K562 (cell line): Measurements from ENCODE around the gene CPLANE2. TPM values are rescaled to one million over a fixed set of nuclear protein-coding genes. Genes with fewer than 3 reads are reported as not detected.

Experiments used
- BACH1 ChIP-seq: fragments of 200-800 bp; sonication (Bioruptor generic); IDR thresholded peaks from 2 replicates; pipeline ENCODE4 v1.6.1; 2016; ENCODE audit warnings: missing genetic modification characterization, missing compliant biosample characterization
- BHLHE40 ChIP-seq: IDR thresholded peaks from 2 replicates; pipeline ENCODE4 v1.6.1; 2011; ENCODE audit warnings: low read length, improper control_type of control experiment
- E4F1 ChIP-seq: fragments of 250-450 bp; sonication (Bioruptor Pico); IDR thresholded peaks from 2 replicates; pipeline ENCODE4 v1.5.0; 2021; ENCODE audit warnings: mild to moderate bottlenecking, borderline replicate concordance
- FUS ChIP-seq: fragments of 200-400 bp; formaldehyde crosslinking; optimal IDR thresholded peaks from 2 replicates; pipeline ENCODE3; 2017; ENCODE audit warnings: low read depth, low read length
- MYNN ChIP-seq, 2 experiments: sonication (generic); formaldehyde crosslinking in 1 of 2; IDR thresholded peaks; 2 replicates each; pipeline versions ENCODE4 v1.5.0 to v1.6.1; 2016 to 2020; ENCODE audit warnings: antibody characterized with exemption in 1 of 2, missing genetic modification reagents in 1 of 2
- NCOA6 ChIP-seq: fragments of 450-650 bp; IDR thresholded peaks from 2 replicates; pipeline ENCODE4 v1.6.1; 2017; ENCODE audit warnings: mild to moderate bottlenecking
- NR2F6 ChIP-seq: fragments of 450-650 bp; formaldehyde crosslinking; IDR thresholded peaks from 2 replicates; pipeline ENCODE4 v1.4.0; 2020; ENCODE audit warnings: mild to moderate bottlenecking
- PML ChIP-seq: IDR thresholded peaks from 2 replicates; pipeline ENCODE4 v1.6.1; 2012; ENCODE audit warnings: low read length, inconsistent platforms
- POLR2A ChIP-seq: fragments of 450-650 bp; conservative IDR thresholded peaks from 2 replicates; pipeline ENCODE4 v1.6.1; 2016
- POLR2B ChIP-seq: fragments of 450-650 bp; IDR thresholded peaks from 2 replicates; pipeline ENCODE4 v1.6.1; 2018; ENCODE audit warnings: low read depth; ENCODE audit not compliant: partially characterized antibody
- RAD51 ChIP-seq: fragments of 450-650 bp; IDR thresholded peaks from 2 replicates; pipeline ENCODE4 v1.7.1; 2016; ENCODE audit warnings: low read depth, mild to moderate bottlenecking, borderline replicate concordance
- REST ChIP-seq, 2 experiments: fragments of 450-650 bp; formaldehyde crosslinking in 1 of 2; IDR thresholded peaks; 2 replicates each; pipeline versions ENCODE4 v1.4.0 to v1.6.1; 2014 to 2020; ENCODE audit warnings: mild to moderate bottlenecking in 2 of 2, borderline replicate concordance in 1 of 2, low read depth in 1 of 2
- SREBF1 ChIP-seq: fragments of 150-350 bp; IDR thresholded peaks from 2 replicates; pipeline ENCODE4 v1.6.1; 2014; ENCODE audit warnings: antibody characterized with exemption, low read depth, low read length, borderline replicate concordance
- ZNF212 ChIP-seq: fragments of 450-650 bp; formaldehyde crosslinking; IDR thresholded peaks from 2 replicates; pipeline ENCODE4 v1.4.0; 2020; ENCODE audit warnings: mild to moderate bottlenecking
- ZNF408 ChIP-seq: fragments of 250-450 bp; sonication (Bioruptor Pico); IDR thresholded peaks from 2 replicates; pipeline ENCODE4 v1.4.0; 2020; ENCODE audit warnings: low read depth, mild to moderate bottlenecking, moderate library complexity
- polyA plus RNA-seq, 8 experiments: library from polyadenylated mRNA; depleted of rRNA in 4 of 8; stranded (reverse) in 5 of 8; unstranded in 3 of 8; fragments of >200 nt; fragmentation: Nextera tagmentation in 2 of 8; fragmentation: Illumina TruSeq in 1 of 8; extraction: Ambion mirVana in 2 of 8; extraction: Trizol in 1 of 8; gene quantifications; 2 replicates each; pipeline versions ENCODE4 v1.2.1 to v1.2.3, GENCODE V29; 2011 to 2014; ENCODE audit warnings: inconsistent platforms in 1 of 8, missing spikeins in 1 of 8
- total RNA-seq, 7 experiments: library from RNA; depleted of rRNA in 6 of 7; stranded (reverse); fragments of >200 nt in 6 of 7; fragmentation: Illumina TruSeq in 2 of 7; extraction: Trizol in 2 of 7; gene quantifications; 2 replicates each; pipeline versions ENCODE4 v1.2.1 to v1.2.3, GENCODE V29; 2011 to 2021; ENCODE audit warnings: low replicate concordance in 1 of 7

Gene CPLANE2
- total and polyA plus RNA-seq, 9 of the 15 experiments (the other 6 are each of a cell fraction or from before 2014, with no cell fraction given): 0.17 to 20.9 (median 8.1) TPM

GRCh38 chr1:16244650-16245285, 7.8 kb upstream of the CPLANE2 start (continued):
- TF ChIP-seq REST (IDR thresholded peaks at IDR 0.05; ENCODE audit: borderline replicate concordance) (no peak), REST (CRISPR knock-in tag; IDR thresholded peaks at IDR 0.05; ENCODE audit: low read depth) (no peak), PML (no peak), RAD51 (no peak), FUS (no peak), E4F1 (no peak), ZNF408 (no peak), ZNF212 (CRISPR knock-in tag) (no peak), POLR2A (0 out of 2 replicates have a peak, but pooled peaks have one; percentile 38), NR2F6 (CRISPR knock-in tag) (no peak), BACH1 (tag) (no peak), NCOA6 (no peak), MYNN (IDR thresholded peaks at IDR 0.05) (peak; percentile 2; the same call in 1 of the 2 replicates), MYNN (CRISPR knock-in tag; IDR thresholded peaks at IDR 0.05) (no peak), BHLHE40 (0 out of 2 replicates have a peak, but pooled peaks have one; percentile 1), POLR2B (peak; percentile 28), SREBF1 (no peak)
